ENCODE measurements around the gene NMRAL1.

NMRAL1 gene

GRCh38 chr16:4467916-4468315 is 6.5 kb downstream of the NMRAL1 start:
- DNase-seq, result no peak

- DNase-seq, result no peak
These were observed 8.2 kb downstream of the NMRAL1 start for GRCh38 chr16:4465977-4466779.

GRCh38 chr16:4463522-4464163 is 10.8 kb downstream of the NMRAL1 start:
- DNase-seq, result no peak

- peak in 28 of 51 donors; percentile 5 to 64 (median 26) for DNase-seq
These were observed 13.0 kb downstream of the NMRAL1 start for GRCh38 chr16:4461250-4462085.

- DNase-seq, result peak in 3 of 51 donors; percentile 42 to 47 (median 43)
These were observed 13.5 kb downstream of the NMRAL1 start for GRCh38 chr16:4460936-4461249.

- no peak for DNase-seq
These were observed 18.5 kb downstream of the NMRAL1 start for GRCh38 chr16:4455951-4456350.

- no peak for DNase-seq
These were observed 19.3 kb downstream of the NMRAL1 start for GRCh38 chr16:4455081-4455480.

GRCh38 chr16:4454623-4455022 is 19.8 kb downstream of the NMRAL1 start:
- DNase-seq, result no peak

- DNase-seq, result no peak
These were observed 21.8 kb downstream of the NMRAL1 start for GRCh38 chr16:4452674-4453073.

- no peak for DNase-seq
These were observed 23.4 kb downstream of the NMRAL1 start for GRCh38 chr16:4450931-4451519.

- no peak for DNase-seq
These were observed 24.0 kb downstream of the NMRAL1 start for GRCh38 chr16:4450430-4450829.

- DNase-seq, result no peak
These were observed 30.4 kb downstream of the NMRAL1 start for GRCh38 chr16:4443986-4444385.

- no peak for DNase-seq
These were observed 31.2 kb downstream of the NMRAL1 start for GRCh38 chr16:4443271-4443670.

- no peak for DNase-seq
These were observed 32.1 kb downstream of the NMRAL1 start for GRCh38 chr16:4442371-4442770.

- no peak for DNase-seq
These were observed 37.1 kb downstream of the NMRAL1 start for GRCh38 chr16:4437366-4437765.

GRCh38 chr16:4435337-4436067 is 38.9 kb downstream of the NMRAL1 start:
- DNase-seq, result no peak

- DNase-seq, result no peak
These were observed 40.3 kb downstream of the NMRAL1 start for GRCh38 chr16:4433914-4434787.

GRCh38 chr16:4433228-4433627 is 41.2 kb downstream of the NMRAL1 start:
- no peak for DNase-seq

GRCh38 chr16:4431023-4431422 is 43.4 kb downstream of the NMRAL1 start:
- no peak for DNase-seq

- DNase-seq, result no peak
These were observed 45.9 kb downstream of the NMRAL1 start for GRCh38 chr16:4428500-4428899.
